Sigmoid colon (tissue), 4 donors: ENCODE results near the gene ZNF687.
A peak's percentile ranks its signal among the peaks of the same experiment; 100 is the strongest.

Source experiments
- EP300 ChIP-seq, 4 donors: sonication (generic); formaldehyde crosslinking; IDR thresholded peaks; one replicate each; pipeline ENCODE4 v1.6.1; 2017; ENCODE audit warnings: antibody characterized with exemption in 4 of 4
- POLR2A ChIP-seq, 2 donors: fragments of 450-650 bp; IDR thresholded peaks; one replicate each; pipeline ENCODE4 v1.6.1; 2016; ENCODE audit warnings: antibody characterized with exemption in 2 of 2, mild to moderate bottlenecking in 2 of 2, moderate library complexity in 2 of 2
- POLR2AphosphoS5 ChIP-seq, 4 donors: sonication (generic); formaldehyde crosslinking; IDR thresholded peaks; one replicate each; pipeline ENCODE4 v1.6.1; 2017; ENCODE audit warnings: antibody characterized with exemption in 4 of 4
- TF ChIP-seq, protein P1 (sequence below), 4 experiments: fragments of 450-650 bp in 3 of 4; fragments of 200-600 bp in 1 of 4; IDR thresholded peaks; one replicate each; pipeline ENCODE4 v1.5.1; 2016 to 2019; ENCODE audit warnings: antibody characterized with exemption in 4 of 4, mild to moderate bottlenecking in 3 of 4, moderate library complexity in 2 of 4

DNA sequence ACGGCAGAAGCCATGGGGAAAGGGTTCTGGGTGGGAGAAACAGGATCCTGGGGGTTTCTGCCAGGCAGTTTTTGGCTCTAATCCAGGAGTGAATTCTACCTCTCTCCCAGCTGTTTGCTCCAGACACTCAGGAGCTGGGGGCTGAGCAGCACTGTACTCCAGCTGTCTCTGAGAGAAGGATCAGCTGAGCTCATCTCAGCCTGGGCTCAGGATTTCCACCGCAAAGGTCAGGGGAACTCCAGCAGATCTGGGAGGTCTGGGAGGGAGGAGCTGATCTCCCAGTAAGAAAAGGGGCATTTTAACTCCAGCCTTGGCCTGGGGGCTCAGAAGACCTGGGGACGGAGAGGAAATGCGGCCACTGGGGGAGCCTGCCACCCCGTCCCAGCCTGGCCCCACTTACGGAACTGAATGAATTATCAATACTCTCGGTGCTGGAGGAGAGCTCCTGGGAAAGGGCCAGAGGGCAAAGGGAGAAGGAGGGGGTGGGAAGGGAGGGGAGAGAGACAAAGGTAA, 27.8 kb downstream of the ZNF687 start:
- TF ChIP-seq, protein P1, sequence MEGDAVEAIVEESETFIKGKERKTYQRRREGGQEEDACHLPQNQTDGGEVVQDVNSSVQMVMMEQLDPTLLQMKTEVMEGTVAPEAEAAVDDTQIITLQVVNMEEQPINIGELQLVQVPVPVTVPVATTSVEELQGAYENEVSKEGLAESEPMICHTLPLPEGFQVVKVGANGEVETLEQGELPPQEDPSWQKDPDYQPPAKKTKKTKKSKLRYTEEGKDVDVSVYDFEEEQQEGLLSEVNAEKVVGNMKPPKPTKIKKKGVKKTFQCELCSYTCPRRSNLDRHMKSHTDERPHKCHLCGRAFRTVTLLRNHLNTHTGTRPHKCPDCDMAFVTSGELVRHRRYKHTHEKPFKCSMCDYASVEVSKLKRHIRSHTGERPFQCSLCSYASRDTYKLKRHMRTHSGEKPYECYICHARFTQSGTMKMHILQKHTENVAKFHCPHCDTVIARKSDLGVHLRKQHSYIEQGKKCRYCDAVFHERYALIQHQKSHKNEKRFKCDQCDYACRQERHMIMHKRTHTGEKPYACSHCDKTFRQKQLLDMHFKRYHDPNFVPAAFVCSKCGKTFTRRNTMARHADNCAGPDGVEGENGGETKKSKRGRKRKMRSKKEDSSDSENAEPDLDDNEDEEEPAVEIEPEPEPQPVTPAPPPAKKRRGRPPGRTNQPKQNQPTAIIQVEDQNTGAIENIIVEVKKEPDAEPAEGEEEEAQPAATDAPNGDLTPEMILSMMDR (IDR thresholded peaks at IDR 0.05), result no peak
- peak in 2 of 4 donors; percentile 9 to 18 for TF ChIP-seq POLR2AphosphoS5 (IDR thresholded peaks at IDR 0.05)
- TF ChIP-seq POLR2A (IDR thresholded peaks at IDR 0.05), result no peak
- no peak for TF ChIP-seq EP300 (IDR thresholded peaks at IDR 0.05)
